ENCODE results near the gene ACBD6. TPM values are rescaled to one million over a fixed set of nuclear protein-coding genes. Genes with fewer than 3 reads are reported as not detected.

ACBD6 gene
- total and polyA plus RNA-seq, 10 of the 15 experiments (the other 5 are each of a cell fraction or from before 2014, with no cell fraction given) = 15.0 to 67.3 (median 55.0) TPM

DNA sequence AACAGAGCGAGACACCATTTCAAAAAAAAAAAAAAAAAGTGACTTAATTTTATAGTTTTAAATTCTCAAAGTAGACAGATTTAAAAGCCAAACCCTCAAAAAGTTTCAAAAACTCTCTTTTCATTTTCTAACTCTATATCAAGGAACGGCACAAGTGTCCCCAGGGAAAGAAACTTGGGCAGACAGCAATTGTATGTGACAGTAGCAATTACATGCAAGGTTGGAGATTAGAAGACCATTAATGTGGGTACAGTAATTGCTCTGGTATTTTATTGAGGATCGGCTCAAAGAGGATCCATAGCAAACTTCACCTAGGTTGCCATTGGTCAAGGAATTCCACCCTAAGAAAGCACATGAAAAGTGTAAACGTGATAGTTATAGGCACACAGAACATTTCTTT, 46.2 kb downstream of the ACBD6 start:
- no peak overlapping the region for H3K4me3 ChIP-seq
- POLR2A ChIA-PET = no interaction called here
- in situ Hi-C loops (cut with MboI) = no loop called here
- H3K9ac ChIP-seq (ENCODE audit: control insufficient read depth, insufficient read depth, low read length) = no peak overlapping the region
- SMC1A ChIA-PET (ENCODE audit: uncharacterized antibody, unreplicated experiment) = no interaction called here
- H2AFZ ChIP-seq (ENCODE audit: control insufficient read depth, low read depth, low read length) = no peak overlapping the region
- no peaks in the 10 kb centered on the region; the same call in 1 of the 3 replicates for H3K9me3 ChIP-seq (replicated peaks; ENCODE audit: control insufficient read depth, insufficient read depth, low read length)
- no peaks in the 10 kb centered on the region for H4K20me1 ChIP-seq (ENCODE audit: control insufficient read depth, insufficient read depth)
- FAIRE-seq = no peak
- TF ChIP-seq NR2F1 (conservative IDR thresholded peaks at IDR 0.05) (no peak), POLR2A (IDR thresholded peaks at IDR 0.05; ENCODE audit: low read depth, low read length) (no peak), PAX5 (IDR thresholded peaks at IDR 0.05; ENCODE audit: borderline replicate concordance, low read depth, low read length) (no peak), ZNF207 (IDR thresholded peaks at IDR 0.05; ENCODE audit: borderline replicate concordance) (no peak)
- TF ChIP-seq, protein P1, sequence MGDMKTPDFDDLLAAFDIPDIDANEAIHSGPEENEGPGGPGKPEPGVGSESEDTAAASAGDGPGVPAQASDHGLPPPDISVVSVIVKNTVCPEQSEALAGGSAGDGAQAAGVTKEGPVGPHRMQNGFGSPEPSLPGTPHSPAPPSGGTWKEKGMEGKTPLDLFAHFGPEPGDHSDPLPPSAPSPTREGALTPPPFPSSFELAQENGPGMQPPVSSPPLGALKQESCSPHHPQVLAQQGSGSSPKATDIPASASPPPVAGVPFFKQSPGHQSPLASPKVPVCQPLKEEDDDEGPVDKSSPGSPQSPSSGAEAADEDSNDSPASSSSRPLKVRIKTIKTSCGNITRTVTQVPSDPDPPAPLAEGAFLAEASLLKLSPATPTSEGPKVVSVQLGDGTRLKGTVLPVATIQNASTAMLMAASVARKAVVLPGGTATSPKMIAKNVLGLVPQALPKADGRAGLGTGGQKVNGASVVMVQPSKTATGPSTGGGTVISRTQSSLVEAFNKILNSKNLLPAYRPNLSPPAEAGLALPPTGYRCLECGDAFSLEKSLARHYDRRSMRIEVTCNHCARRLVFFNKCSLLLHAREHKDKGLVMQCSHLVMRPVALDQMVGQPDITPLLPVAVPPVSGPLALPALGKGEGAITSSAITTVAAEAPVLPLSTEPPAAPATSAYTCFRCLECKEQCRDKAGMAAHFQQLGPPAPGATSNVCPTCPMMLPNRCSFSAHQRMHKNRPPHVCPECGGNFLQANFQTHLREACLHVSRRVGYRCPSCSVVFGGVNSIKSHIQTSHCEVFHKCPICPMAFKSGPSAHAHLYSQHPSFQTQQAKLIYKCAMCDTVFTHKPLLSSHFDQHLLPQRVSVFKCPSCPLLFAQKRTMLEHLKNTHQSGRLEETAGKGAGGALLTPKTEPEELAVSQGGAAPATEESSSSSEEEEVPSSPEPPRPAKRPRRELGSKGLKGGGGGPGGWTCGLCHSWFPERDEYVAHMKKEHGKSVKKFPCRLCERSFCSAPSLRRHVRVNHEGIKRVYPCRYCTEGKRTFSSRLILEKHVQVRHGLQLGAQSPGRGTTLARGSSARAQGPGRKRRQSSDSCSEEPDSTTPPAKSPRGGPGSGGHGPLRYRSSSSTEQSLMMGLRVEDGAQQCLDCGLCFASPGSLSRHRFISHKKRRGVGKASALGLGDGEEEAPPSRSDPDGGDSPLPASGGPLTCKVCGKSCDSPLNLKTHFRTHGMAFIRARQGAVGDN (IDR thresholded peaks at IDR 0.05) = no peak
- no peaks in the 10 kb centered on the region; the same call in 1 of the 2 replicates for H3K79me2 ChIP-seq (ENCODE audit: control insufficient read depth, insufficient read depth, low read length)
- CTCF ChIA-PET = interaction anchor here (0.6 kb wide), 1 partner anchor 9 kb away, joined by 3 read pairs; no protein-coding TSS in a partner anchor
- no peak overlapping the region for H3K27ac ChIP-seq (ENCODE audit: control insufficient read depth, insufficient read depth)
- RAD21 ChIA-PET (ENCODE audit: unreplicated experiment) = no interaction called here
- H3K36me3 ChIP-seq (ENCODE audit: control insufficient read depth in 2 of 2, insufficient read depth in 2 of 2, low read length in 1 of 2) = peaks cover 0 to 2% of the 10 kb centered on the region in 2 experiments; a peak in 3 of 4 replicates
- no peaks in the 10 kb centered on the region for H3K4me1 ChIP-seq (ENCODE audit: control insufficient read depth, insufficient read depth, low read length)
- ATAC-seq = no peak
- no TSS peak for BruUV-seq (replicated peaks)
- 99% methylated on average over 4 of the region's 4 CpGs for WGBS (ENCODE audit: insufficient coverage, insufficient replicate concordance, low lambda C conversion rate, missing lambda C conversion rate)
- no peak for DNase-seq (ENCODE audit: low read depth, low spot score)
- H3K4me2 ChIP-seq (ENCODE audit: control insufficient read depth, insufficient read depth) = no peak overlapping the region
- intact Hi-C loops (cut with micrococcal nuclease; ENCODE audit: unreplicated experiment) = no loop called here
- H3K27me3 ChIP-seq (replicated peaks in 1 of 2; ENCODE audit: control insufficient read depth in 2 of 2, insufficient read depth in 2 of 2, low read length in 1 of 2) = no peaks in the 10 kb centered on the region

Data from GM12878 (cell line).